Measurements from ENCODE around the gene HNRNPA3. TPM values are rescaled to one million over a fixed set of nuclear protein-coding genes. Genes with fewer than 3 reads are reported as not detected.

The HNRNPA3 gene
- total and polyA plus RNA-seq, 2 of the 13 experiments (the other 11 are each of a cell fraction or from before 2014, with no cell fraction given) = 73.3 to 97.7 TPM

GRCh38 chr2:177263451-177264208 lies 51.0 kb downstream of the HNRNPA3 start (continued):
- TF ChIP-seq ZNF576 (CRISPR knock-in tag; IDR thresholded peaks at IDR 0.05) (no peak), FOSL2 (CRISPR knock-in tag; IDR thresholded peaks at IDR 0.05) (peak; percentile 81), U2AF2 (IDR thresholded peaks at IDR 0.05; ENCODE audit: low read depth, low read length) (no peak), KDM5B (CRISPR knock-in tag; IDR thresholded peaks at IDR 0.05; ENCODE audit: borderline replicate concordance) (peak; percentile 85; the same call in 1 of the 2 replicates), CERS6 (CRISPR knock-in tag; IDR thresholded peaks at IDR 0.05) (no peak), ZFP82 (CRISPR knock-in tag; IDR thresholded peaks at IDR 0.05; ENCODE audit: borderline replicate concordance) (peak; percentile 92; the same call in 1 of the 2 replicates), PCBP2 (optimal IDR thresholded peaks at IDR 0.05; ENCODE audit: low read depth, low read length, poor library complexity, severe bottlenecking) (no peak), SALL1 (CRISPR knock-in tag; IDR thresholded peaks at IDR 0.05) (peak; percentile 99), BORCS8-MEF2B (CRISPR knock-in tag; IDR thresholded peaks at IDR 0.05) (peak; percentile 98), ZNF121 (CRISPR knock-in tag; IDR thresholded peaks at IDR 0.05) (peak; percentile 76), ZNF530 (CRISPR knock-in tag; IDR thresholded peaks at IDR 0.05; ENCODE audit: low read depth) (peak; percentile 81; the same call in 1 of the 2 replicates), PBX2 (CRISPR knock-in tag; IDR thresholded peaks at IDR 0.05) (no peak; the same call in 1 of the 2 replicates), ZNF615 (CRISPR knock-in tag; IDR thresholded peaks at IDR 0.05; ENCODE audit: borderline replicate concordance) (peak; percentile 90; the same call in 1 of the 2 replicates), ZNF782 (CRISPR knock-in tag; IDR thresholded peaks at IDR 0.05; ENCODE audit: borderline replicate concordance) (peak; percentile 81; the same call in 1 of the 2 replicates), PRPF4 (IDR thresholded peaks at IDR 0.05; ENCODE audit: low read depth, low read length, poor library complexity, severe bottlenecking) (peak; percentile 73), ARID3A (IDR thresholded peaks at IDR 0.05; ENCODE audit: low read depth, low read length) (peak; percentile 95), ZNF589 (CRISPR knock-in tag; conservative IDR thresholded peaks at IDR 0.05) (peak; percentile 88; the same call in 1 of the 2 replicates), NFE2L2 (IDR thresholded peaks at IDR 0.05; ENCODE audit: low read length) (peak; percentile 59), PATZ1 (CRISPR knock-in tag; IDR thresholded peaks at IDR 0.05) (peak; percentile 95), HNRNPLL (IDR thresholded peaks at IDR 0.05; ENCODE audit: low read depth, low read length, poor library complexity, severe bottlenecking) (peak; percentile 74), ZNF883 (CRISPR knock-in tag; IDR thresholded peaks at IDR 0.05; ENCODE audit: not compliant biosample characterization) (peak; percentile 84), MED8 (CRISPR knock-in tag; IDR thresholded peaks at IDR 0.05; ENCODE audit: insufficient replicate concordance) (peak; percentile 84), CAMTA2 (CRISPR knock-in tag; IDR thresholded peaks at IDR 0.05; ENCODE audit: borderline replicate concordance) (no peak)

All from HepG2 (cell line).